ENCODE data around the gene ASTL. TPM values are rescaled to one million over a fixed set of nuclear protein-coding genes. Genes with fewer than 3 reads are reported as not detected.

ASTL gene
- total RNA-seq, 1 experiment from 2014 or later, result 0.79 TPM

DNA sequence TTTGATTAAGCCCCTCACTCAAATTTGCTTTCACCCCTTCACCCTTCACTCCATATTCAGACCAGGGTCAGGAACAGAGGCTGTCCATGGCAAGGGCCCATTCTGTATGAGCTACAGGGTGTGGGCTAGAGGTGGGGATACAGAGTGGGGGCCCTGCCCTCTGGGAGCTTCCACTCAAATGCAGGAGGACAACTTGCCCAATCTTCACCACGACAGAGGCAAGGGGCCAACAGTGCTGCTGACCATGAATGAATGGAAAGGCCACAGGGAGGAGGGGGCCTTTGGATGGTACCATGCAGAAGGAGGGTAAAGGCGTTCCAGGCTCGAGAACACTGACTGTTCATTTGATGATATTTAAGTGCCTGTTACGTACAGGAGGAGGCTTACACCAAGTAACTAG, 44.8 kb downstream of the ASTL start (continued):
- TF ChIP-seq, protein P1, sequence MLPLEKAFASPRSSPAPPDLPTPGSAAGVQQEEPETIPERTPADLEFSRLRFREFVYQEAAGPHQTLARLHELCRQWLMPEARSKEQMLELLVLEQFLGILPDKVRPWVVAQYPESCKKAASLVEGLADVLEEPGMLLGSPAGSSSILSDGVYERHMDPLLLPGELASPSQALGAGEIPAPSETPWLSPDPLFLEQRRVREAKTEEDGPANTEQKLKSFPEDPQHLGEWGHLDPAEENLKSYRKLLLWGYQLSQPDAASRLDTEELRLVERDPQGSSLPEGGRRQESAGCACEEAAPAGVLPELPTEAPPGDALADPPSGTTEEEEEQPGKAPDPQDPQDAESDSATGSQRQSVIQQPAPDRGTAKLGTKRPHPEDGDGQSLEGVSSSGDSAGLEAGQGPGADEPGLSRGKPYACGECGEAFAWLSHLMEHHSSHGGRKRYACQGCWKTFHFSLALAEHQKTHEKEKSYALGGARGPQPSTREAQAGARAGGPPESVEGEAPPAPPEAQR (CRISPR knock-in tag; IDR thresholded peaks at IDR 0.05), result no peak
- TF ChIP-seq, protein P2, sequence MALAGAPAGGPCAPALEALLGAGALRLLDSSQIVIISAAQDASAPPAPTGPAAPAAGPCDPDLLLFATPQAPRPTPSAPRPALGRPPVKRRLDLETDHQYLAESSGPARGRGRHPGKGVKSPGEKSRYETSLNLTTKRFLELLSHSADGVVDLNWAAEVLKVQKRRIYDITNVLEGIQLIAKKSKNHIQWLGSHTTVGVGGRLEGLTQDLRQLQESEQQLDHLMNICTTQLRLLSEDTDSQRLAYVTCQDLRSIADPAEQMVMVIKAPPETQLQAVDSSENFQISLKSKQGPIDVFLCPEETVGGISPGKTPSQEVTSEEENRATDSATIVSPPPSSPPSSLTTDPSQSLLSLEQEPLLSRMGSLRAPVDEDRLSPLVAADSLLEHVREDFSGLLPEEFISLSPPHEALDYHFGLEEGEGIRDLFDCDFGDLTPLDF (CRISPR knock-in tag; IDR thresholded peaks at IDR 0.05), result no peak
- TF ChIP-seq ESRRA (CRISPR knock-in tag; IDR thresholded peaks at IDR 0.05; ENCODE audit: borderline replicate concordance), result no peak
- TF ChIP-seq ZNF263 (CRISPR knock-in tag; IDR thresholded peaks at IDR 0.05; ENCODE audit: low read depth), result no peak
- TF ChIP-seq, protein P3, sequence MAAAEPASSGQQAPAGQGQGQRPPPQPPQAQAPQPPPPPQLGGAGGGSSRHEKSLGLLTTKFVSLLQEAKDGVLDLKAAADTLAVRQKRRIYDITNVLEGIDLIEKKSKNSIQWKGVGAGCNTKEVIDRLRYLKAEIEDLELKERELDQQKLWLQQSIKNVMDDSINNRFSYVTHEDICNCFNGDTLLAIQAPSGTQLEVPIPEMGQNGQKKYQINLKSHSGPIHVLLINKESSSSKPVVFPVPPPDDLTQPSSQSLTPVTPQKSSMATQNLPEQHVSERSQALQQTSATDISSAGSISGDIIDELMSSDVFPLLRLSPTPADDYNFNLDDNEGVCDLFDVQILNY (CRISPR knock-in tag; IDR thresholded peaks at IDR 0.05), result no peak
- TF ChIP-seq, protein P4, sequence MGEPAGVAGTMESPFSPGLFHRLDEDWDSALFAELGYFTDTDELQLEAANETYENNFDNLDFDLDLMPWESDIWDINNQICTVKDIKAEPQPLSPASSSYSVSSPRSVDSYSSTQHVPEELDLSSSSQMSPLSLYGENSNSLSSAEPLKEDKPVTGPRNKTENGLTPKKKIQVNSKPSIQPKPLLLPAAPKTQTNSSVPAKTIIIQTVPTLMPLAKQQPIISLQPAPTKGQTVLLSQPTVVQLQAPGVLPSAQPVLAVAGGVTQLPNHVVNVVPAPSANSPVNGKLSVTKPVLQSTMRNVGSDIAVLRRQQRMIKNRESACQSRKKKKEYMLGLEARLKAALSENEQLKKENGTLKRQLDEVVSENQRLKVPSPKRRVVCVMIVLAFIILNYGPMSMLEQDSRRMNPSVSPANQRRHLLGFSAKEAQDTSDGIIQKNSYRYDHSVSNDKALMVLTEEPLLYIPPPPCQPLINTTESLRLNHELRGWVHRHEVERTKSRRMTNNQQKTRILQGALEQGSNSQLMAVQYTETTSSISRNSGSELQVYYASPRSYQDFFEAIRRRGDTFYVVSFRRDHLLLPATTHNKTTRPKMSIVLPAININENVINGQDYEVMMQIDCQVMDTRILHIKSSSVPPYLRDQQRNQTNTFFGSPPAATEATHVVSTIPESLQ (CRISPR knock-in tag; IDR thresholded peaks at IDR 0.05), result no peak
- no peak for TF ChIP-seq CREM (CRISPR knock-in tag; IDR thresholded peaks at IDR 0.05)
- TF ChIP-seq, protein P5, sequence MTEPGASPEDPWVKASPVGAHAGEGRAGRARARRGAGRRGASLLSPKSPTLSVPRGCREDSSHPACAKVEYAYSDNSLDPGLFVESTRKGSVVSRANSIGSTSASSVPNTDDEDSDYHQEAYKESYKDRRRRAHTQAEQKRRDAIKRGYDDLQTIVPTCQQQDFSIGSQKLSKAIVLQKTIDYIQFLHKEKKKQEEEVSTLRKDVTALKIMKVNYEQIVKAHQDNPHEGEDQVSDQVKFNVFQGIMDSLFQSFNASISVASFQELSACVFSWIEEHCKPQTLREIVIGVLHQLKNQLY (CRISPR knock-in tag; IDR thresholded peaks at IDR 0.05), result no peak
- no peak for TF ChIP-seq NFE2L1 (CRISPR knock-in tag; IDR thresholded peaks at IDR 0.05)

DNA sequence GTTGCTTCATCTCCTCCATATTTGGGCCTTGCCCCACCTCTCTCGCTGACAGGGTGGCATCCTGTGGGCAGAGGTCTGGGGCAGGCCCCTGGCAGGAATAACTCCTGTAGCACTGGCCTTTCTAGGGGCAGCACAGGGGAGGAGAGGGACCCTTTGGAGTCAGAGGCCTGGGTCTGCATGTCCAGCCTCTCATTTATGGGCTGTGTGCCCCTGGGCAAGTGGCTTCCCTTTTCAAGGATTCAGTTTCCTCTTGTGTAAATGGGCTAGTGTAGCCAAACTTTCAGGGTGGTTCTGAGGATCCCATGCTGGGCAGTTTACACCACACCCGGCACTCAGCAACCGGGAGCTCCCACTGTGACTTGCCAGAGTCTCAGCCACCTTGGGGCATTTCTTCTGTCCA, 45.4 kb downstream of the ASTL start:
- CTCF ChIA-PET, result interaction anchor here (0.8 to 2.1 kb wide), 9 partner anchors 16 to 70 kb away, joined by 3 to 12 read pairs (median 4); partner anchors contain the start of gene ASTL
- Mint-ChIP-seq H3K36me3 (no peaks in the 10 kb centered on the region), H3K27ac (no peak overlapping the region), H3K4me3 (no peak overlapping the region), H3K4me1 (peaks cover 25% of the 10 kb centered on the region), H3K9me3 (no peaks in the 10 kb centered on the region), H3K27me3 (ENCODE audit: low read depth) (peaks cover 4% of the 10 kb centered on the region; the same call in 1 of the 2 replicates)
- POLR2A ChIA-PET, result interaction anchor here (0.6 to 1.4 kb wide), 3 partner anchors 15 to 248 kb away, joined by 3 to 4 read pairs (median 3); no protein-coding TSS in a partner anchor
- DNase-seq (ENCODE audit: low spot score), result no peak
- no peak for ATAC-seq
- TF ChIP-seq ESRRA (CRISPR knock-in tag; IDR thresholded peaks at IDR 0.05; ENCODE audit: borderline replicate concordance) (no peak), NFATC4 (CRISPR knock-in tag; IDR thresholded peaks at IDR 0.05) (no peak), FOXK1 (CRISPR knock-in tag; IDR thresholded peaks at IDR 0.05) (no peak)
- TF ChIP-seq, protein P6, sequence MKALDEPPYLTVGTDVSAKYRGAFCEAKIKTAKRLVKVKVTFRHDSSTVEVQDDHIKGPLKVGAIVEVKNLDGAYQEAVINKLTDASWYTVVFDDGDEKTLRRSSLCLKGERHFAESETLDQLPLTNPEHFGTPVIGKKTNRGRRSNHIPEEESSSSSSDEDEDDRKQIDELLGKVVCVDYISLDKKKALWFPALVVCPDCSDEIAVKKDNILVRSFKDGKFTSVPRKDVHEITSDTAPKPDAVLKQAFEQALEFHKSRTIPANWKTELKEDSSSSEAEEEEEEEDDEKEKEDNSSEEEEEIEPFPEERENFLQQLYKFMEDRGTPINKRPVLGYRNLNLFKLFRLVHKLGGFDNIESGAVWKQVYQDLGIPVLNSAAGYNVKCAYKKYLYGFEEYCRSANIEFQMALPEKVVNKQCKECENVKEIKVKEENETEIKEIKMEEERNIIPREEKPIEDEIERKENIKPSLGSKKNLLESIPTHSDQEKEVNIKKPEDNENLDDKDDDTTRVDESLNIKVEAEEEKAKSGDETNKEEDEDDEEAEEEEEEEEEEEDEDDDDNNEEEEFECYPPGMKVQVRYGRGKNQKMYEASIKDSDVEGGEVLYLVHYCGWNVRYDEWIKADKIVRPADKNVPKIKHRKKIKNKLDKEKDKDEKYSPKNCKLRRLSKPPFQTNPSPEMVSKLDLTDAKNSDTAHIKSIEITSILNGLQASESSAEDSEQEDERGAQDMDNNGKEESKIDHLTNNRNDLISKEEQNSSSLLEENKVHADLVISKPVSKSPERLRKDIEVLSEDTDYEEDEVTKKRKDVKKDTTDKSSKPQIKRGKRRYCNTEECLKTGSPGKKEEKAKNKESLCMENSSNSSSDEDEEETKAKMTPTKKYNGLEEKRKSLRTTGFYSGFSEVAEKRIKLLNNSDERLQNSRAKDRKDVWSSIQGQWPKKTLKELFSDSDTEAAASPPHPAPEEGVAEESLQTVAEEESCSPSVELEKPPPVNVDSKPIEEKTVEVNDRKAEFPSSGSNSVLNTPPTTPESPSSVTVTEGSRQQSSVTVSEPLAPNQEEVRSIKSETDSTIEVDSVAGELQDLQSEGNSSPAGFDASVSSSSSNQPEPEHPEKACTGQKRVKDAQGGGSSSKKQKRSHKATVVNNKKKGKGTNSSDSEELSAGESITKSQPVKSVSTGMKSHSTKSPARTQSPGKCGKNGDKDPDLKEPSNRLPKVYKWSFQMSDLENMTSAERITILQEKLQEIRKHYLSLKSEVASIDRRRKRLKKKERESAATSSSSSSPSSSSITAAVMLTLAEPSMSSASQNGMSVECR (CRISPR knock-in tag; IDR thresholded peaks at IDR 0.05; ENCODE audit: borderline replicate concordance), result no peak
